Brain microvascular endothelial cell (primary cell): Measurements from ENCODE around the gene DTWD2.

Experiments used
- DNase-seq: peaks from one replicate; pipeline ENCODE4 v3.0.0-alpha.2; 2020
- H3K27ac ChIP-seq: fragments of 250-450 bp; sonication (Bioruptor Pico); 2 replicates; pipeline ENCODE4 v1.5.1; 2020; ENCODE audit warnings: mild to moderate bottlenecking, moderate library complexity
- H3K27me3 ChIP-seq: fragments of 250-450 bp; sonication (Bioruptor Pico); replicated peaks from 2 replicates; pipeline ENCODE4 v1.5.1; 2020; ENCODE audit warnings: mild to moderate bottlenecking
- H3K36me3 ChIP-seq: fragments of 250-450 bp; sonication (Bioruptor Pico); replicated peaks from 2 replicates; pipeline ENCODE4 v1.5.1; 2020; ENCODE audit warnings: mild to moderate bottlenecking
- H3K4me3 ChIP-seq: 2 replicates; pipeline ENCODE4 v1.5.1; 2011; ENCODE audit warnings: low read depth, mild to moderate bottlenecking, control low read depth, low read length, moderate library complexity
- in situ Hi-C: cut with HindIII; loops from 2 replicates; pipeline ENCODE4 v1.10.0; 2017; ENCODE audit warnings: low sequenced_read_pairs, low pct_ligation_motif_present
- TF ChIP-seq, protein P1 (sequence below): IDR thresholded peaks from 2 replicates; pipeline ENCODE4 v1.5.1; 2011; ENCODE audit warnings: low read depth, mild to moderate bottlenecking, moderate library complexity, low read length, control low read depth, inconsistent platforms; ENCODE audit errors: missing control alignments

The DTWD2 gene

GRCh38 chr5:118788351-118788750, 200.0 kb downstream of the DTWD2 start:
- H3K4me3 ChIP-seq, result no peak overlapping the region
- DNase-seq, result no peak
- TF ChIP-seq, protein P1, sequence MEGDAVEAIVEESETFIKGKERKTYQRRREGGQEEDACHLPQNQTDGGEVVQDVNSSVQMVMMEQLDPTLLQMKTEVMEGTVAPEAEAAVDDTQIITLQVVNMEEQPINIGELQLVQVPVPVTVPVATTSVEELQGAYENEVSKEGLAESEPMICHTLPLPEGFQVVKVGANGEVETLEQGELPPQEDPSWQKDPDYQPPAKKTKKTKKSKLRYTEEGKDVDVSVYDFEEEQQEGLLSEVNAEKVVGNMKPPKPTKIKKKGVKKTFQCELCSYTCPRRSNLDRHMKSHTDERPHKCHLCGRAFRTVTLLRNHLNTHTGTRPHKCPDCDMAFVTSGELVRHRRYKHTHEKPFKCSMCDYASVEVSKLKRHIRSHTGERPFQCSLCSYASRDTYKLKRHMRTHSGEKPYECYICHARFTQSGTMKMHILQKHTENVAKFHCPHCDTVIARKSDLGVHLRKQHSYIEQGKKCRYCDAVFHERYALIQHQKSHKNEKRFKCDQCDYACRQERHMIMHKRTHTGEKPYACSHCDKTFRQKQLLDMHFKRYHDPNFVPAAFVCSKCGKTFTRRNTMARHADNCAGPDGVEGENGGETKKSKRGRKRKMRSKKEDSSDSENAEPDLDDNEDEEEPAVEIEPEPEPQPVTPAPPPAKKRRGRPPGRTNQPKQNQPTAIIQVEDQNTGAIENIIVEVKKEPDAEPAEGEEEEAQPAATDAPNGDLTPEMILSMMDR, result no peak
- in situ Hi-C loops, result no loop called here
- no peaks in the 10 kb centered on the region for H3K36me3 ChIP-seq
- no peak overlapping the region for H3K27ac ChIP-seq
- H3K27me3 ChIP-seq, result no peaks in the 10 kb centered on the region
